GM15510 (cell line): ENCODE results near the gene GRK4.

Experiments
- POLR2A ChIP-seq: IDR thresholded peaks from 3 replicates; pipeline ENCODE4 v1.6.1; 2011; ENCODE audit warnings: borderline replicate concordance; ENCODE audit not compliant: insufficient read length; ENCODE audit errors: extremely low read depth

GRK4 gene

GRCh38 chr4:2948895-2949781, 14.2 kb upstream of the GRK4 start:
- TF ChIP-seq POLR2A: no peak

GRCh38 chr4:2949782-2950125, 13.6 kb upstream of the GRK4 start:
- TF ChIP-seq POLR2A: no peak

DNA sequence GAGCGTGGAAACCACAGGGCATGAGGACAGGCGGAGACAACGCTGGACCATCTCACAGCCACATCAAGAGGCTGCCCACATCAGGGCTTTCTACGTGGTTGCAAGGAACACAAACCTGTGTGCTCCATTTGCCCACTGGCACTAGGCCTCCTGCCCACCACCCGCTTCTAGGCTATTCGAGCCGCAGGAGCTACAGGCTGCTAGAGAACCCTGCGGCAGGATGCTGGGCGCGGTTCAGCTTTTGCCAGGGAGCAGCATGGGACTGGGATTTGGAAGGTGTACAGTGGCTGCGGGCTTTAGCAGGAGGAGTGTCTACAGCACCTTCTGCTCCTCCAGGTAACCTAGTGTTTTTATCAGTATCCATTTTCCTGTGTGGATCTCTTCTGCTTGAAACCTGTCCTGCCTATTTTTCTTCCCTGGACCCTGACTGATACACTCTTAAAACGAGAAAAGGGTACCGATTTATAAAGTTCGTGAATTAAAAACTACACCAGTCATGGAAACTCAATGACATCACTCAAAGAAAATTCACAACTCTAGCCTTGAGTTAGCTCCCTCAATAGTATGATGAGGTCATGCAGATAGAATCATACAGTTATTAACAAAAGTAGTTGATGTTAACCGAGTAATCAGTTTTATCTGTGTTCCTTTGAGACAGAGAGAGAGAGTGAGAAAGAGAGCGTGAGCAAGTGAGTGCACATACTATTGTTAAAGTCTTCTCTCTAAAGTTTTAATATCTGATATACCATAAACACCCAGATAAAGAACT, 13.0 kb upstream of the GRK4 start:
- no peak for TF ChIP-seq POLR2A

- no peak for TF ChIP-seq POLR2A
Measured at GRCh38 chr4:2953496-2953895, 9.9 kb upstream of the GRK4 start.

- no peak for TF ChIP-seq POLR2A
Measured at GRCh38 chr4:2954358-2955185, 8.8 kb upstream of the GRK4 start.

GRCh38 chr4:2958446-2958845, 4.9 kb upstream of the GRK4 start:
- no peak for TF ChIP-seq POLR2A

- no peak for TF ChIP-seq POLR2A
Measured at GRCh38 chr4:2961421-2961810, 2.0 kb upstream of the GRK4 start.

GRCh38 chr4:2961811-2962441, 1.4 kb upstream of the GRK4 start:
- TF ChIP-seq POLR2A: no peak

DNA sequence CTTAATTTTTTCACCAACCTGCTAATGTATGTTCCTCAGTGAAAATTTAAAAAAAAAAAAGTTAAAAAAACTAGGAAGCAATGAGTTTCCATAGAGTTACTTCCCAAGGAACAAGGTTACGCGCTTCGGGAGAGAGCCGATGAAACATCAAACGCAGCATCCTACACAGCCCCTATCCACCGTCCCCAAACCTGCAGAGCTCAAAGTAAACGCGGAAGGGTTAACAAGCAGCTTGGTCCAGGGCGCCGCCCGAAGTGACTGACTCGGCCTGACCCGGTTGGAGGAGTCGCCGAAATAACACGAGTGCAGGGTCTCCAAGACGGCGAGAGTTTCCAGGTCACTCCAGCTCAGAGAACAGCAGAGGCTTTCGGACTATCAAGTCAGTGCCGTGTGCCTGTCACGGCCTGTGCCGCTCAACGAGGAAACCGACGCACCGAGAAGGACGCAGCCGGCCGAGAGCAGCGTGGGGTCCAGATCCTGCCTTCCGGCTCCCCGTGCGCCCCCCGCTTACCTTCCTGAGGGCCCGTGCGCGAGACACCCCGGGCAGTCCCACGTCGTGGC, 677 bp upstream of the GRK4 start:
- TF ChIP-seq POLR2A: no peak

GRCh38 chr4:2963966-2964471, 648 bp downstream of the GRK4 start:
- TF ChIP-seq POLR2A: no peak

DNA sequence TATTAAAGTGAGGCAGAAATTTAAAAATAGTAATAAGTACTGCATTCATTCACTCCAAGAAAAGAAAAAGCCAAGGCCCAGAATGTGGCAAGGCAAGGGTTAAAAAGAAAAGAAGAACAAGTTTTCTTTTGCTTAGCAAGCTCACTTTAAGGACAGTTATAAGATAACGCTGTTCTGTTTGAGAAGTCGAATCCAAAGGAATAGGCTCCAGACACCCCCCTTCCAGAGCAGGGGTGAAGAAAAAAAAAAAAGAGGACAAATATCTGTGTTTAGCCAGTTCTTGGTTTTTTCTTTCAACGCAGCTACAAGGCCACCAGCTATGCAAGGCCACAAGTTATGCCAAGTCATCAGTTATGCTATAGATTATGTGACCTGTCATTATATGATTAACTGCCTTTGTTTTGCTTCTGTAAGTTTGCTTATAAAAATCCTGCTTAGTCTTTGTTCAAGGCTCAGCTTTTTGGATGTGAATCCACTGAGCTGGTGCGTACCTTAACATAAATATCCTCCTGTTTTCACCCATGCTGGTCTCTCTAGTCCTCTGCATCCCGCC, 1.4 kb downstream of the GRK4 start:
- TF ChIP-seq POLR2A: no peak

GRCh38 chr4:2965262-2965661, 1.9 kb downstream of the GRK4 start:
- no peak for TF ChIP-seq POLR2A

- no peak for TF ChIP-seq POLR2A
Measured at GRCh38 chr4:2968381-2968780, 5.0 kb downstream of the GRK4 start.

- no peak for TF ChIP-seq POLR2A
Measured at GRCh38 chr4:2971275-2971674, 7.9 kb downstream of the GRK4 start.

GRCh38 chr4:2977211-2978088, 14.1 kb downstream of the GRK4 start:
- no peak for TF ChIP-seq POLR2A
